Activated naive CD4-positive, alpha-beta T cell treated with anti-CD3 and anti-CD28 coated beads, Interleukin-2, amount 50 U/mL, for 16 hours (primary cell): ENCODE measurements around the gene ZNF460.

Source experiments
- DNase-seq: peaks from one replicate; pipeline ENCODE4 v3.0.0-alpha.2; 2020

The ZNF460 gene

GRCh38 chr19:57282011-57282643 is 1.8 kb downstream of the ZNF460 start:
- no peak for DNase-seq

GRCh38 chr19:57288373-57288772 is 8.1 kb downstream of the ZNF460 start:
- no peak for DNase-seq

GRCh38 chr19:57290970-57291369 is 10.7 kb downstream of the ZNF460 start:
- DNase-seq: no peak

- DNase-seq: no peak
Observed at GRCh38 chr19:57292547-57292946, 12.3 kb downstream of the ZNF460 start.

- no peak for DNase-seq
Observed at GRCh38 chr19:57293719-57294118, 13.4 kb downstream of the ZNF460 start.

GRCh38 chr19:57302020-57302465 is 21.8 kb downstream of the ZNF460 start:
- no peak for DNase-seq

- DNase-seq: no peak
Observed at GRCh38 chr19:57302727-57303401, 22.6 kb downstream of the ZNF460 start.

- no peak for DNase-seq
Observed at GRCh38 chr19:57305056-57305455, 24.8 kb downstream of the ZNF460 start.

- DNase-seq: no peak
Observed at GRCh38 chr19:57308514-57308913, 28.2 kb downstream of the ZNF460 start.

- no peak for DNase-seq
Observed at GRCh38 chr19:57310792-57311191, 30.5 kb downstream of the ZNF460 start.

GRCh38 chr19:57314146-57314545 is 33.9 kb downstream of the ZNF460 start:
- no peak for DNase-seq

- DNase-seq: no peak
Observed at GRCh38 chr19:57317503-57317902, 37.2 kb downstream of the ZNF460 start.

GRCh38 chr19:57319869-57320179 is 39.5 kb downstream of the ZNF460 start:
- DNase-seq: no peak

- peak; percentile 94 for DNase-seq
Observed at GRCh38 chr19:57320180-57321084, 40.1 kb downstream of the ZNF460 start, which contains the start of gene ZNF543. TSS of gene ZNF543 (plus strand) at chr19:57320472. CDS start at chr19:57320854, 382 bp downstream.

GRCh38 chr19:57321116-57321515 is 40.8 kb downstream of the ZNF460 start:
- DNase-seq: no peak

- DNase-seq: no peak
Observed at GRCh38 chr19:57321751-57322150, 41.5 kb downstream of the ZNF460 start.

GRCh38 chr19:57324992-57325391 is 44.7 kb downstream of the ZNF460 start:
- no peak for DNase-seq

- no peak for DNase-seq
Observed at GRCh38 chr19:57327993-57328392, 47.7 kb downstream of the ZNF460 start.

GRCh38 chr19:57334191-57334590 is 53.9 kb downstream of the ZNF460 start:
- DNase-seq: no peak

GRCh38 chr19:57338877-57339276 is 58.6 kb downstream of the ZNF460 start:
- DNase-seq: no peak

- no peak for DNase-seq
Observed at GRCh38 chr19:57342582-57342981, 62.3 kb downstream of the ZNF460 start.
